ENCODE measurements around the gene NT5DC4. TPM values are rescaled to one million over a fixed set of nuclear protein-coding genes. Genes with fewer than 3 reads are reported as not detected.

The NT5DC4 gene
- total and polyA plus RNA-seq, 12 donors: 0.22 to 0.56 (median 0.24) TPM; not detected in 9

DNA sequence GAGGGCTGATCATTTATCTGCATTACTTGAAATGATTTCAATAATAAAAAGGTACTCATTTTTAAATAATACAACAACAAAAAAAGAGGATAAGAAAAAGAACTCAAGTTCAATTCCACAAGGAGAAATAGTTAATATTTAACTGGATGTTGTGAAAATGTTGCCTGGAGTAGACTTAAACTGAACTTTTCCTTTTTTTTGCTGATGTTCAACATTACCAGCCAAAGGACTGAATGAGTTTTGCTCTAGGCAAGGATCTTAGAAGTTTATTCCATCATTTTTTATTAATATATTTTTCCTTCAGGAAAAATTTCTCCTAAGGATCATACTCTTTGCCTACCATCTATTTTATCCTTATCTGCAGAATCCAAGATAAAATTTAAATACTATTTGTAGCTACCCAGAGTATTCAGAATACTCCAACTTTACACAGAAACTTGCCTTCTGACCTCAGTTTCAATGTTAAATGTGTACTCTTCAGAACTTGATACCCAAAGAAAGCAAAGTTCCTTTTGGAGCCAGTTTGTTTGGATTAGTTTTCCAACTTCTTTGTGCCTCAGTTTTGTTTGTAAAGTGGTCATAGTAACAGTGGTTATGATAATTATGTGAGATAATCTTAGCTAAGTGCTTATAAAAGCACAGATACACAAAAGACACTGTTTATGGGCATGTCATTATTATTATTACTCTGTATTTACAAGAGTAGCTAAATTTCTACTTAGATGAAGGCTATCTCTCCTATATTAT lies 30.8 kb downstream of the NT5DC4 start:
- TF ChIP-seq, protein P1, sequence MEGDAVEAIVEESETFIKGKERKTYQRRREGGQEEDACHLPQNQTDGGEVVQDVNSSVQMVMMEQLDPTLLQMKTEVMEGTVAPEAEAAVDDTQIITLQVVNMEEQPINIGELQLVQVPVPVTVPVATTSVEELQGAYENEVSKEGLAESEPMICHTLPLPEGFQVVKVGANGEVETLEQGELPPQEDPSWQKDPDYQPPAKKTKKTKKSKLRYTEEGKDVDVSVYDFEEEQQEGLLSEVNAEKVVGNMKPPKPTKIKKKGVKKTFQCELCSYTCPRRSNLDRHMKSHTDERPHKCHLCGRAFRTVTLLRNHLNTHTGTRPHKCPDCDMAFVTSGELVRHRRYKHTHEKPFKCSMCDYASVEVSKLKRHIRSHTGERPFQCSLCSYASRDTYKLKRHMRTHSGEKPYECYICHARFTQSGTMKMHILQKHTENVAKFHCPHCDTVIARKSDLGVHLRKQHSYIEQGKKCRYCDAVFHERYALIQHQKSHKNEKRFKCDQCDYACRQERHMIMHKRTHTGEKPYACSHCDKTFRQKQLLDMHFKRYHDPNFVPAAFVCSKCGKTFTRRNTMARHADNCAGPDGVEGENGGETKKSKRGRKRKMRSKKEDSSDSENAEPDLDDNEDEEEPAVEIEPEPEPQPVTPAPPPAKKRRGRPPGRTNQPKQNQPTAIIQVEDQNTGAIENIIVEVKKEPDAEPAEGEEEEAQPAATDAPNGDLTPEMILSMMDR (IDR thresholded peaks at IDR 0.05): no peak
- TF ChIP-seq POLR2A (IDR thresholded peaks at IDR 0.05): no peak
- no peak overlapping the region for H3K27ac ChIP-seq
- no peak overlapping the region for H3K4me3 ChIP-seq
- intact Hi-C loops (cut with DNase I): loop anchor here in 1 of 2 donors (10.0 kb wide), 1 partner anchor 183 kb away; no protein-coding TSS in a partner anchor
- no peaks in the 10 kb centered on the region for H3K9me3 ChIP-seq (replicated peaks in 1 of 3)
- H3K27me3 ChIP-seq: no peaks in the 10 kb centered on the region
- DNase-seq: no peak
- H3K4me1 ChIP-seq (replicated peaks in 1 of 2): no peaks in the 10 kb centered on the region
- no peaks in the 10 kb centered on the region for H3K36me3 ChIP-seq (replicated peaks in 1 of 2)

DNA sequence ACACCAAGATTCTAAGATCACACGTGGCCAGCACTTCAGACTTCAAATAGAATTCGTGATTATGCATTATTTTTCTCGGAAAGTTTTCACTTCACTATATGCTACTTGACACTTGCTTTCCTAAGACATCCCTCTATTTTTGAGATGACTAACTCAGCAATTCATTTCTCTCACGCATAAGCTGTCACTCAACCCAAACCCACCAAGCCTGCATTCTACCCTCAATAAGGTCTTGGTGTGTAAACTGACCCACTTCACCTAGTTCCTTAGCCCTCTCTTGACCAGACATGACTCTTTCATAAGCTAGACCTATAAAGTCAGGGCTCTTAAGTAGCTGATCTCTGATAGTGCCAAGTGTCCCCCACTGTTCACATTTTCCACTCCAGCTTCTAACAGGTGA lies 31.8 kb downstream of the NT5DC4 start:
- H3K27me3 ChIP-seq: no peaks in the 10 kb centered on the region
- WGBS, 4 donors: 89 to 96% (median 92%) methylated on average over 4 of the region's 4 CpGs
- intact Hi-C loops (cut with DNase I): loop anchor here in 1 of 2 donors (10.0 kb wide), 1 partner anchor 182 kb away; no protein-coding TSS in a partner anchor
- DNase-seq: no peak
- H3K9me3 ChIP-seq (replicated peaks in 1 of 3): no peaks in the 10 kb centered on the region
- no peak overlapping the region for H3K4me3 ChIP-seq
- H3K36me3 ChIP-seq (replicated peaks in 1 of 2): no peaks in the 10 kb centered on the region
- TF ChIP-seq POLR2A (IDR thresholded peaks at IDR 0.05): no peak
- TF ChIP-seq, protein P1 (IDR thresholded peaks at IDR 0.05): no peak
- H3K27ac ChIP-seq: no peak overlapping the region
- H3K4me1 ChIP-seq (replicated peaks in 1 of 2): no peaks in the 10 kb centered on the region

DNA sequence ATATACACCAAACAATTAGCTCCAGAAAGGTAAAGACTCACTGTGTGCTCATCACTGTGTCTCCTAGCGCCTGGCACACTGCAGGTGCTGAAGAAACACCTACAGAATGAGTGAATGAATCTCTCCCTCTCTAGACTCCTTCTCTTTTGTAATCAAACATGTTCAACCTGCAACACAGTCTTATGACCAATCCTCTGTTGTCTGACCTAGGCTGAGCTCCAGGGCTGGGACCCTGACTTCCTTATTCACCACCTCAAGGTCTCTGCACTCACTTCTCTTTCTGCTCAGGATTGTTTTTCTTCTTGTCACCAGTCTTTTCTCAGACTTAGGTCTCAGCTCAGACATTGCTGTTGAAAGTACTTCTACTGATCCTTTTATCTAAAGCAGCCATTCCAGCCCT lies 33.7 kb downstream of the NT5DC4 start:
- intact Hi-C loops (cut with DNase I): loop anchor here in 1 of 2 donors (10.0 kb wide), 1 partner anchor 180 kb away; no protein-coding TSS in a partner anchor
- Histone ChIP-seq H3K4me3 (no peak overlapping the region), H3K27ac (no peak overlapping the region), H3K9me3 (replicated peaks in 1 of 3) (no peaks in the 10 kb centered on the region), H3K4me1 (replicated peaks in 1 of 2) (no peaks in the 10 kb centered on the region), H3K27me3 (no peaks in the 10 kb centered on the region), H3K36me3 (replicated peaks in 1 of 2) (no peaks in the 10 kb centered on the region)
- TF ChIP-seq, protein P1 (IDR thresholded peaks at IDR 0.05): no peak
- TF ChIP-seq POLR2A (IDR thresholded peaks at IDR 0.05): no peak
- no peak for DNase-seq
- WGBS, 4 donors: 95 to 100% (median 100%) methylated on average over 1 of the region's 1 CpG

DNA sequence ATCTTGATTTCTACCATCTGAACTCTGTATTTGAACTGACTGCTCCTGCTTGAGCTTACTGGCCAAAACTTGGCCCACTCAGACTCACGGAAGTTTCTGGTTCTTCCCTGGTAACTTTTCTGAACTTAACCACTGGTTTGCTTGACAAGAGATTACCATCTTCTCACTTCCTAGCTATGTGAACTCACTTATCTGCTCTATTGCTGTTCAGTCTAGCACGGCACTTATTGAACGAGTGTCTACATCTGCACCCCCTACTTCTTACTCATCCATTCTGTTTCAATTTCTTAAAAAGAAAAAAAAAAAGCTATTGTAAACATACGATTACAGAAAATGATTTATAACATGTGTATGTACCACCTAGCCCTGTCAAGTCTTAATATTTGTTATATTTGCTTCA lies 34.6 kb downstream of the NT5DC4 start:
- DNase-seq: no peak
- intact Hi-C loops (cut with DNase I): loop anchor here in 1 of 2 donors (10.0 kb wide), 1 partner anchor 179 kb away; no protein-coding TSS in a partner anchor

More for the DNA sequence above, 34.6 kb downstream of the NT5DC4 start:
- TF ChIP-seq POLR2A (IDR thresholded peaks at IDR 0.05): no peak
- TF ChIP-seq, protein P1 (IDR thresholded peaks at IDR 0.05): no peak
- no peaks in the 10 kb centered on the region for H3K9me3 ChIP-seq (replicated peaks in 1 of 3)
- no peaks in the 10 kb centered on the region for H3K4me1 ChIP-seq (replicated peaks in 1 of 2)
- no peak overlapping the region for H3K4me3 ChIP-seq
- WGBS, 4 donors: 90 to 93% (median 92%) methylated on average over 4 of the region's 4 CpGs
- H3K27ac ChIP-seq: no peak overlapping the region
- no peaks in the 10 kb centered on the region for H3K36me3 ChIP-seq (replicated peaks in 1 of 2)
- H3K27me3 ChIP-seq: no peaks in the 10 kb centered on the region
